NCI-H1105 treated with DMSO at 0.1 percent for 48 hours (cell line): ENCODE data around the gene ENTREP1.
"Not testable (repeated sequence)": the region's sequence is repeated elsewhere in the genome, so short reads cannot be mapped to it uniquely, and the experiment has no call there.

ENCODE experiments used
- DNase-seq: peaks from one replicate; lab custom pipeline; 2025; lab: John Stamatoyannopoulos, UW

ENTREP1 gene

DNA sequence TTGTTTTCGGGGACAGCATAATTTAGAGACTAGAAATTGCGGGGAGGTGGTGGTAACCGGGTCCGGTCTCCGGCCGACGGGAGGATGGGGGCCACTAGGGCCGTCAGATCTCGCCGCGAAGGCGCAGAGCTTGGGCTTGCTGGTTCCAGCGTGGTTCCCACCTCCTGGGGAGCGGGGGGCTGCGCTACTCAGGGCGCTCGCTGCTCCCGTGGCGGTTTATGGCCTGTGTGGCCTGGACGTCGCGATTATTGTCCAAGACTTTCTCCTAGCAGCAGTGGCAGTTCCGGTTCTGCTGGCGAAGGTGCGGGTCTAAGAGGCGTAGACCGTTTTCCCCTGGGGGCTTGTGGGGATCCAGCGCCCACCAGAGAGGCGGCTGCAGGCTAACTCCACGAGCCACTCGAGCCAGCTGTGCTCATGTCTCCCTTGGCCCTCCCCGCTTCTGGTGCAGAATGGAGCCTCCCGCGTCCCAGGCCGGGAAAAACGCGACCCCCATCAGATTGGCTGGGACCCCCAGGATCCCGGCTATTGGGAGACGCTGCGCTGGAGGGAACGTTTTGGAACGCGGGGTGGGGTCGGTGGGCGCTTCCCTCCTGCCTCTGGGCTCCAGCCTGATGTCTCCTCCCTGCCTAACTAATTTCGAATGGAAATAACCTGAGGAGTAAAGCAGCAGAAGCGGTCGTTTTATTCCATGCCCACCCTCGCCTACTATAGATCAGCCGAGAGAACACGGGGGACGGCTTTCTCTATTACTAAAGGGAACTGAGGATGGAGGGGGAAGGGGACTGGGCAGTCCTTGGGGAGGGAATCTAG lies 87.1 kb downstream of the ENTREP1 start:
- no peak for DNase-seq

GRCh38 chr9:69412741-69413150 lies 87.7 kb downstream of the ENTREP1 start:
- no peak for DNase-seq

DNA sequence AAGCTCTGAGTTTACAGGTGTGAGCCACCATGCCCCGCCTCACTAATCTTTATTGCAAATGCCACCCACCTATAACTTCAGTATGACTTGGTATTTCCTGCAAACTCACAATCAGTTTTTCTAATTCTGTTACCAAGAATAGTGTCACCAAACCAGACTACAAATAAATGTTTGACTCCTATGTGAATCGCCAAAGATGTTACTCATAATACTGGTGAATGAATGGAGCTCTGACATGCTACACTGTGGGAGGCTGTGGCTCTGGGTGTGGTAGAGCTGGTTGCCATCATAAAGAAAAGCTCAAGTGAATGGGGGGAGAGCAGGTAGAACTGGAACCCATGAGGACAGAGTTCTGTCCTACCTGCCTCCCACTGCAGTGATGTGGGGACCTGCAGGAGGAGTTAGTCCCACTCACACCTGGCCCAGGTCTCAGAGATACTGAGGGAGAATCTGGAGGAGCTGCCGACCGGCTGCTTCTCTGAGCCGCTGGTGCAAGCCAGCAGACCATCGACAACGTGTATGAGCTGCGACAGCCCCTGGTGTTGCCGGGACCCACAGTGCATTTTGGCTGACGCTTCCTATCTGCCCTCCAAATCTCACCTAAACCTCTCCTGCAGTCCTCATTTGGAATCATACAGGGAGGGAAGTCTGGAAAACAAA lies 95.7 kb downstream of the ENTREP1 start:
- no peak for DNase-seq

GRCh38 chr9:69421908-69422801 lies 97.1 kb downstream of the ENTREP1 start:
- peak; percentile 72 for DNase-seq

DNA sequence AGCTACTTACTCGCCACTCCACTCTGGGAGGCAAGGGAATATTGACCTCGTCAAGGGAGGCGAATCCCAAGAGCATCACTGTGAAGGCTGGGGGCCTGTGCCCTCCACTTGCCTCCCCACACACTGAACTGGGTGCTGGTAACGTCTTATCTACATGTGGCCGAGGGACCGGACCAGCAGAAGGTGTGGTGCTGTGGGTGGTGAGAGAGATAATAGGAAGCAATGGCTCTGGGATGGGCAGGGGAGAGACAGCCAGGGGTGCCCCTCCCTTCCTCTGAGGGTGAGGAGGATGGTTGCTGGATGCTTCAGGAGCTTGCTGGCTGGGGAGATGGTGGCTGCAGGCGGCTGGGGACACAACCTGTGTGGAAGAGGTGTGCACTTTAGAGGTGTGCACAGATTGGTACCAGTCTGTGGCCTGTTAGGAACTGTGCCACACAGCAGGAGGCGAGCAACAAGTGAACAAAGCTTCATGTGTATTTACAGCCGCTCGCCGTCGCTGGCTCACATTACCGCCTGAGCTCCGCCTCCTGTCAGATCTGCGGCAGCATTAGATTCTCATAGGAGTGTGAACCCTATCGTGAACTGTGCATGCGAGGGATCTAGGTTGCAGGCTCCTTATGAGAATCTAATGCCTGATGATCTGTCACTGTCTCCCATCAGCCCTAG lies 100.3 kb downstream of the ENTREP1 start:
- DNase-seq: no peak

DNA sequence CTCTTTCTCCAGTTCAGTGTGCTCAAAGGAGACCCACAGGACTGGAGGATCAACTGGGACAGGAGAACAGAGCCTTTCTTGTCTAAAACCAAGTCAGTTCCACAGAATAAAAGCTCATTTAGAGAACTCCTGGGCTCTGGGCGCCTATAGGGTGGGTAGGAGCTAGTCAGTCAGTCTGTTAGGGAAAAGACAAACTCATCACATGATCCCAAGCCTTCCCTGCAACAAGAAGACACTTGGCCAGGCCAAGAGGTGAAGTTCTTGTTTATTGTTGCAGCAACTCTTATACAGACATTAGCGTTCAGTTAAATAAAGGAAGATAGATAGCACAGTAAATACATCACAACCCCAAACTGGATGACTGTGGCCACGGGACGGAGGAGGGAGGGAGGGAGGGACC lies 102.3 kb downstream of the ENTREP1 start:
- no peak for DNase-seq

GRCh38 chr9:69428017-69428785 lies 103.2 kb downstream of the ENTREP1 start:
- DNase-seq: no peak

DNA sequence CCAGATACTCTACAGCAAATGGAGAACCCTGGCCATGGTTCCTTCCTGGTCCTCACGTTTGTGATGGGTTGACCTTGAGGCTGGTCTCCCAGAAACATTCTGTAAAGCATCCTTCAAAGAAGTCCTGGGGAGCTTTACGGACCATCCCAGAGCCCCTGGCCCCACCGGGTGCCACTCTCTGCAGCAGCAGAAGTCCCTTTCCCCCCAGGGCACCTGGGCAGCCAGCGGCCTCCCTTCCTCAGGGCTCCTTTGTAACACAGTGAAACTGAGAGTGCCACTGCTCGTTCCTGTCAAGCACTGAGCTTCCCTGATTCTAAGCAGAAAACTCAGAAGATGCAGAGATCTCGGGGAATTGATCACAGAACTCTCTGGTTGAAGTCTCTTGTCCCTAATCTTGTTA lies 104.3 kb downstream of the ENTREP1 start:
- no peak for DNase-seq

- DNase-seq: no peak
These were observed 105.2 kb downstream of the ENTREP1 start for GRCh38 chr9:69430206-69430605.

DNA sequence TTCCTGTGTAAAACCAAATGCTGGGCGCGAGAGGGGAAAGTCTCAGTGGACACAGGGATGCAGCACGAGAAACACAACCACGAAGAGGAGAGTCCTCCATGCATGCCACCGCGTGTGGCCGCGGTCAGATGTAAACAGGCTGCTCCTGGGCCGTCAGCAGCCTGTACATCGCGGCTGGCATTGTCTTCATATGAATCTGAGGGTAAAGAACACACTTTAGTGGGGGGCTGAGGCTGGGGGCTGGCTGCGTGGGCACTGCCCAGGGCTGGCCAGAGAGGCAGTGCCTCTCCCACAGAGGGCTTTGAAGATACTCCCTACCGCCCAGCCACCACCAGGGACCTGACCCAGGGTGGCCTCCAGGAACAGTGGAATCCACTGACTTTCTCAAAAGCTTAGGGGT lies 106.2 kb downstream of the ENTREP1 start:
- DNase-seq: no peak

GRCh38 chr9:69431777-69432176 lies 106.8 kb downstream of the ENTREP1 start:
- DNase-seq: no peak

GRCh38 chr9:69432623-69433022 lies 107.6 kb downstream of the ENTREP1 start:
- no peak for DNase-seq

DNA sequence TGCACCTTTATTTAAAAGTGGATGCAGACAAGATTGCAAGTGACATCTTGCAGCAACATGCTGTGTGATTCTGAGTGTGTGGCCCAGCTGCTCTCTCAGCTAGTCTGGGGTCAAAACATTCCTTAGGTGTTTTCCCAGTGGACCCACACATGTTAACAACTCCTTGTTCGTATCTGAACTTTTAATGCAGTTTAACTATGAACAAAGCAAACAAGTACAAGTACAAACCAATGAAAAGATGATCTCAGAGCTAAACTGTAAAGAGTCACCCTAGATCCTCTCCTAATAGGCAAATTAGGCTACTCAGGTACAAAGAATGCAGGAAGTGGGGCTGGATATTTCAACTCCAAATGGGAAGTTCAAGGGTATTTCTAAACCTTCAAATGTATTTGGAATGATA lies 108.4 kb downstream of the ENTREP1 start:
- no peak for DNase-seq

- DNase-seq: no peak
These were observed 109.0 kb downstream of the ENTREP1 start for GRCh38 chr9:69433968-69434367.

GRCh38 chr9:69439654-69440053 lies 114.6 kb downstream of the ENTREP1 start:
- not testable (repeated sequence) for DNase-seq

DNA sequence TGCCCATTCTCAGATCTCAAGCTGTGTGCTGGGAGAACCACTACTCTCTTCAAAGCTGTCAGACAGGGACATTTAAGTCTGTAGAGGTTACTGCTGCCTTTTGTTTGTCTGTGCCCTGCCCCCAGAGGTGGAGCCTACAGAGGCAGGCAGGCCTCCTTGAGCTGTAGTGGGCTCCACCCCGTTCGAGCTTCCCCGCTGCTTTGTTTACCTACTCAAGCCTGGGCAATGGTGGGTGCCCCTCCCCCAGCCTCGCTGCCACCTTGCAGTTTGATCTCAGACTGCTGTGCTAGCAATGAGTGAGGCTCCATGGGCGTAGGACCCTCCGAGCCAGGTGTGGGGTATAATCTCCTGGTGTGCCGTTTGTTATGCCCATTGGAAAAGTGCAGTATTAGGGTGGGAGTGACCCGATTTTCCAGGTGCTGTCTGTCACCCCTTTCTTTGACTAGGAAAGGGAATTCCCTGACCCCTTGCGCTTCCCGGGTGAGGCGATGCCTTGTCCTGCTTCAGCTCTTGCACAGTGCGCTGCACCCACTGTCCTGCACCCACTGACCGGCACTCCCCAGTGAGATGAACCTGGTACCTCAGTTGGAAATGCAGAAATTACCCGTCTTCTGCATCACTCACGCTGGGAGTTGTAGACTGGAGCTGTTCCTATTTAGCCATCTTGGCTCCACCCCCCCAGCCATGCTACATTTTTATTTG lies 115.4 kb downstream of the ENTREP1 start:
- not testable (repeated sequence) for DNase-seq
